ENCODE results near the gene STARD8.
"Not testable (repeated sequence)": the region's sequence is repeated elsewhere in the genome, so short reads cannot be mapped to it uniquely, and the experiment has no call there.

Gene STARD8

GRCh38 chrX:68654693-68655092, 7.2 kb downstream of the STARD8 start:
- H3K36me3 ChIP-seq (replicated peaks; ENCODE audit: low read depth, low read length): no peaks in the 10 kb centered on the region
- no peak for TF ChIP-seq EZH2phosphoT487 (IDR thresholded peaks at IDR 0.05; ENCODE audit: low read depth)
- no peak overlapping the region for H3K4me3 ChIP-seq (ENCODE audit: low read length)

GRCh38 chrX:68656473-68656872, 9.0 kb downstream of the STARD8 start:
- H3K9me3 ChIP-seq (ENCODE audit: insufficient read depth, low read length): not testable (repeated sequence)

More at GRCh38 chrX:68654693-68655092, 7.2 kb downstream of the STARD8 start:
- H4K20me1 ChIP-seq (ENCODE audit: insufficient read depth, low read length): no peaks in the 10 kb centered on the region
- no peaks in the 10 kb centered on the region for H3K79me2 ChIP-seq (ENCODE audit: low read length)
- no peak overlapping the region for H3K4me2 ChIP-seq (ENCODE audit: low read length)
- no peak overlapping the region for H3K9ac ChIP-seq (ENCODE audit: low read length)
- no peaks in the 10 kb centered on the region for H3K4me1 ChIP-seq (ENCODE audit: low read length)
- no peaks in the 10 kb centered on the region for H3K9me3 ChIP-seq (ENCODE audit: insufficient read depth, low read length)
- H2AFZ ChIP-seq (ENCODE audit: low read depth, low read length): no peak overlapping the region
- no peak overlapping the region for H3K27ac ChIP-seq (ENCODE audit: low read length)
- H3K27me3 ChIP-seq (ENCODE audit: low read depth, low read length): peaks cover 2% of the 10 kb centered on the region; the same call in 1 of the 2 replicates

GRCh38 chrX:68658530-68658929, 11.1 kb downstream of the STARD8 start:
- no peaks in the 10 kb centered on the region for H3K9me3 ChIP-seq (ENCODE audit: insufficient read depth, low read length)
- H3K4me3 ChIP-seq (ENCODE audit: low read length): no peak overlapping the region
- H3K27me3 ChIP-seq (ENCODE audit: low read depth, low read length): no peaks in the 10 kb centered on the region
- no peaks in the 10 kb centered on the region for H3K79me2 ChIP-seq (ENCODE audit: low read length)
- H2AFZ ChIP-seq (ENCODE audit: low read depth, low read length): no peak overlapping the region
- no peaks in the 10 kb centered on the region for H4K20me1 ChIP-seq (ENCODE audit: insufficient read depth, low read length)
- H3K4me1 ChIP-seq (ENCODE audit: low read length): no peaks in the 10 kb centered on the region
- H3K4me2 ChIP-seq (ENCODE audit: low read length): no peak overlapping the region
- H3K9ac ChIP-seq (ENCODE audit: low read length): no peak overlapping the region
- no peaks in the 10 kb centered on the region for H3K36me3 ChIP-seq (replicated peaks; ENCODE audit: low read depth, low read length)
- H3K27ac ChIP-seq (ENCODE audit: low read length): no peak overlapping the region
- no peak for TF ChIP-seq EZH2phosphoT487 (IDR thresholded peaks at IDR 0.05; ENCODE audit: low read depth)
- TF ChIP-seq CTCF (IDR thresholded peaks at IDR 0.05; ENCODE audit: low read depth, low read length): no peak

More at GRCh38 chrX:68656473-68656872, 9.0 kb downstream of the STARD8 start:
- H3K27ac ChIP-seq (ENCODE audit: low read length); H3K27me3 ChIP-seq (ENCODE audit: low read depth, low read length); H3K4me1 ChIP-seq (ENCODE audit: low read length); H2AFZ ChIP-seq (ENCODE audit: low read depth, low read length); H3K4me2 ChIP-seq (ENCODE audit: low read length); H3K36me3 ChIP-seq (replicated peaks; ENCODE audit: low read depth, low read length); H3K79me2 ChIP-seq (ENCODE audit: low read length); H4K20me1 ChIP-seq (ENCODE audit: insufficient read depth, low read length); H3K9ac ChIP-seq (ENCODE audit: low read length); H3K4me3 ChIP-seq (ENCODE audit: low read length): not testable (repeated sequence)

GRCh38 chrX:68659385-68659784, 11.9 kb downstream of the STARD8 start:
- Histone ChIP-seq H3K27ac (ENCODE audit: low read length) (no peak overlapping the region), H3K36me3 (replicated peaks; ENCODE audit: low read depth, low read length) (no peaks in the 10 kb centered on the region), H3K4me2 (ENCODE audit: low read length) (no peak overlapping the region), H3K4me1 (ENCODE audit: low read length) (no peaks in the 10 kb centered on the region), H3K9me3 (ENCODE audit: insufficient read depth, low read length) (no peaks in the 10 kb centered on the region), H3K27me3 (ENCODE audit: low read depth, low read length) (no peaks in the 10 kb centered on the region), H4K20me1 (ENCODE audit: insufficient read depth, low read length) (no peaks in the 10 kb centered on the region), H3K4me3 (ENCODE audit: low read length) (no peak overlapping the region), H3K79me2 (ENCODE audit: low read length) (no peaks in the 10 kb centered on the region), H2AFZ (ENCODE audit: low read depth, low read length) (no peak overlapping the region), H3K9ac (ENCODE audit: low read length) (no peak overlapping the region)
- TF ChIP-seq CTCF (IDR thresholded peaks at IDR 0.05; ENCODE audit: low read depth, low read length) (no peak), EZH2phosphoT487 (IDR thresholded peaks at IDR 0.05; ENCODE audit: low read depth) (no peak)

- no peak overlapping the region for H3K4me3 ChIP-seq (ENCODE audit: low read length)
- H3K9me3 ChIP-seq (ENCODE audit: insufficient read depth, low read length): no peaks in the 10 kb centered on the region
- no peaks in the 10 kb centered on the region for H3K36me3 ChIP-seq (replicated peaks; ENCODE audit: low read depth, low read length)
- no peaks in the 10 kb centered on the region for H4K20me1 ChIP-seq (ENCODE audit: insufficient read depth, low read length)
- no peaks in the 10 kb centered on the region for H3K27me3 ChIP-seq (ENCODE audit: low read depth, low read length)
- H3K4me1 ChIP-seq (ENCODE audit: low read length): no peaks in the 10 kb centered on the region
- TF ChIP-seq CTCF (IDR thresholded peaks at IDR 0.05; ENCODE audit: low read depth, low read length) (no peak), EZH2phosphoT487 (IDR thresholded peaks at IDR 0.05; ENCODE audit: low read depth) (no peak)
- H2AFZ ChIP-seq (ENCODE audit: low read depth, low read length): no peak overlapping the region
- H3K27ac ChIP-seq (ENCODE audit: low read length): no peak overlapping the region
- H3K4me2 ChIP-seq (ENCODE audit: low read length): no peak overlapping the region
- H3K79me2 ChIP-seq (ENCODE audit: low read length): no peaks in the 10 kb centered on the region
- no peak overlapping the region for H3K9ac ChIP-seq (ENCODE audit: low read length)
These were observed 12.3 kb downstream of the STARD8 start for GRCh38 chrX:68659786-68660185.

All from OCI-LY3 (cell line).